ENCODE data around the gene MX2.

GRCh38 chr21:41318218-41318617 is 43.6 kb upstream of the MX2 start:
- no peak for TF ChIP-seq POLR2A (IDR thresholded peaks at IDR 0.05; ENCODE audit: low read depth, low read length)
- TF ChIP-seq CTCF (conservative IDR thresholded peaks at IDR 0.05; ENCODE audit: low read depth, low read length) = no peak
- TF ChIP-seq SMC3 (IDR thresholded peaks at IDR 0.05; ENCODE audit: low read depth, low read length) = no peak
